ENCODE results near the gene CRYZ.
"Not testable (repeated sequence)": the region's sequence is repeated elsewhere in the genome, so short reads cannot be mapped to it uniquely, and the experiment has no call there.

Gene CRYZ

GRCh38 chr1:74679811-74680210 lies 53.0 kb downstream of the CRYZ start:
- no peak for DNase-seq

- DNase-seq = no peak
These were observed 54.9 kb downstream of the CRYZ start for GRCh38 chr1:74677926-74678325.

GRCh38 chr1:74674278-74675048 lies 58.4 kb downstream of the CRYZ start:
- DNase-seq = no peak

- DNase-seq = peak; percentile 61
These were observed 59.3 kb downstream of the CRYZ start, which contains the start of gene ERICH3 for GRCh38 chr1:74673351-74674111. ERICH3 (minus strand) TSS chr1:74673792; CDS start chr1:74673519, 273 bp downstream.

GRCh38 chr1:74670866-74671265 lies 62.0 kb downstream of the CRYZ start:
- not testable (repeated sequence) for DNase-seq

All from NCI-H1092 treated with DMSO at 0.1 percent for 48 hours (cell line).